IMR-90 (cell line): Measurements from ENCODE around the gene KTI12. TPM values are rescaled to one million over a fixed set of nuclear protein-coding genes. Genes with fewer than 3 reads are reported as not detected.

Experiments used
- ATAC-seq: fragments of 200-7000 bp; cut with Tn5 transposase; 2 replicates; pipeline ENCODE4 v1.9.1; 2020; ENCODE audit warnings: low read depth, mild to moderate bottlenecking, moderate library complexity
- BruUV-seq: library from RNA; stranded (reverse); fragments of 400-500 nt; replicated peaks from 2 replicates; lab custom pipeline; 2021; lab: Mats Ljungman, UMichigan
- CTCF ChIA-PET: fragments of 300-600 bp; formaldehyde crosslinking; extraction: SDS; loops from one replicate; lab custom pipeline; 2021; ENCODE audit warnings: antibody characterized with exemption; lab: Yijun Ruan, JAX
- POLR2A ChIA-PET: fragments of 300-600 bp; sonication (Branson Sonifier 250); formaldehyde crosslinking; loops from one replicate; lab custom pipeline; 2022; ENCODE audit warnings: antibody characterized with exemption; ENCODE audit not compliant: unreplicated experiment; lab: Charles Lee
- DNase-seq: peaks from one replicate; pipeline ENCODE4 v3.0.0; 2013
- H2AFZ ChIP-seq: replicated peaks from 2 replicates; pipeline ENCODE3; 2013; ENCODE audit warnings: low read length, mild to moderate bottlenecking; ENCODE audit not compliant: poor library complexity
- H2AK5ac ChIP-seq: 2 replicates; pipeline ENCODE4 v1.6.1; 2013; ENCODE audit warnings: low read depth, low read length, inconsistent platforms
- H2AK9ac ChIP-seq: replicated peaks from 2 replicates; pipeline ENCODE3; 2013; ENCODE audit warnings: mild to moderate bottlenecking, low read depth, low read length, moderate library complexity; ENCODE audit not compliant: poor library complexity
- H2BK120ac ChIP-seq: 2 replicates; pipeline ENCODE4 v1.6.1; 2013; ENCODE audit warnings: low read depth, low read length, inconsistent platforms
- H2BK15ac ChIP-seq: 3 replicates; pipeline ENCODE4 v1.6.1; 2013; ENCODE audit warnings: low read depth, low read length, inconsistent platforms
- H2BK20ac ChIP-seq: 2 replicates; pipeline ENCODE4 v1.6.1; 2013; ENCODE audit warnings: low read depth, mild to moderate bottlenecking, inconsistent platforms, low read length, moderate library complexity
- H2BK5ac ChIP-seq: 2 replicates; pipeline ENCODE4 v1.6.1; 2013; ENCODE audit warnings: mild to moderate bottlenecking, low read depth, low read length, inconsistent platforms; ENCODE audit not compliant: poor library complexity, severe bottlenecking
- H3K14ac ChIP-seq: replicated peaks from 2 replicates; pipeline ENCODE4 v1.6.1; 2013; ENCODE audit warnings: low read depth, low read length, inconsistent platforms
- H3K18ac ChIP-seq: 2 replicates; pipeline ENCODE4 v1.6.1; 2013; ENCODE audit warnings: low read depth, low read length, control low read depth
- H3K23ac ChIP-seq: 2 replicates; pipeline ENCODE4 v1.6.1; 2013; ENCODE audit warnings: low read depth, low read length, inconsistent platforms
- H3K27ac ChIP-seq: 2 replicates; pipeline ENCODE4 v1.5.1; 2013; ENCODE audit warnings: mild to moderate bottlenecking, control low read depth, low read length; ENCODE audit not compliant: insufficient read depth
- H3K27me3 ChIP-seq: 2 replicates; pipeline ENCODE4 v1.6.1; 2013; ENCODE audit warnings: low read length; ENCODE audit not compliant: control insufficient read depth, insufficient read depth
- H3K36me3 ChIP-seq: 2 replicates; pipeline ENCODE4 v1.6.1; 2013; ENCODE audit warnings: low read length, mixed read lengths; ENCODE audit not compliant: control insufficient read depth, insufficient read depth
- H3K4ac ChIP-seq: 2 replicates; pipeline ENCODE4 v1.6.1; 2013; ENCODE audit warnings: low read depth, low read length, inconsistent platforms
- H3K4me1 ChIP-seq: 2 replicates; pipeline ENCODE4 v1.6.1; 2013; ENCODE audit warnings: low read length, mixed read lengths; ENCODE audit not compliant: control insufficient read depth, insufficient read depth
- H3K4me2 ChIP-seq: 2 replicates; pipeline ENCODE4 v1.6.1; 2013; ENCODE audit warnings: low read depth, mild to moderate bottlenecking, control low read depth, low read length, moderate library complexity
- H3K4me3 ChIP-seq: 2 replicates; pipeline ENCODE4 v1.5.1; 2013; ENCODE audit warnings: low read depth, mild to moderate bottlenecking, control low read depth, low read length, moderate library complexity; ENCODE audit not compliant: insufficient read depth
- H3K56ac ChIP-seq: 2 replicates; pipeline ENCODE4 v1.6.1; 2013; ENCODE audit warnings: low read length, inconsistent platforms; ENCODE audit not compliant: insufficient read depth; ENCODE audit errors: extremely low read depth
- H3K79me1 ChIP-seq, 2 experiments: 2 replicates each; pipeline ENCODE4 v1.6.1; 2013; ENCODE audit warnings: low read length in 2 of 2, inconsistent platforms in 1 of 2, low read depth in 1 of 2
- H3K9ac ChIP-seq: 2 replicates; pipeline ENCODE4 v1.6.1; 2013; ENCODE audit warnings: low read depth, low read length, control low read depth
- H3K9me1 ChIP-seq: 2 replicates; pipeline ENCODE4 v1.6.1; 2013; ENCODE audit warnings: low read length, inconsistent platforms; ENCODE audit not compliant: insufficient read depth
- H3K9me3 ChIP-seq: 2 replicates; pipeline ENCODE4 v1.6.1; 2013; ENCODE audit warnings: low read length; ENCODE audit not compliant: control insufficient read depth, insufficient read depth
- H4K20me1 ChIP-seq: 2 replicates; pipeline ENCODE4 v1.6.1; 2013; ENCODE audit warnings: low read length, inconsistent platforms; ENCODE audit not compliant: insufficient read depth
- H4K5ac ChIP-seq: 2 replicates; pipeline ENCODE4 v1.6.1; 2013; ENCODE audit warnings: mild to moderate bottlenecking, low read depth, low read length, control low read depth
- H4K8ac ChIP-seq, 2 experiments: 2 replicates each; pipeline ENCODE4 v1.6.1; 2013; ENCODE audit warnings: low read depth in 2 of 2, low read length in 2 of 2, control low read depth in 1 of 2, inconsistent platforms in 1 of 2
- H4K91ac ChIP-seq: 2 replicates; pipeline ENCODE4 v1.6.1; 2013; ENCODE audit warnings: low read depth, low read length, inconsistent platforms; ENCODE audit not compliant: insufficient read depth
- BHLHE40 ChIP-seq: fragments of 150-350 bp; IDR thresholded peaks from 2 replicates; pipeline ENCODE4 v1.6.1; 2016; ENCODE audit warnings: mild to moderate bottlenecking, low read depth, low read length
- CEBPB ChIP-seq: IDR thresholded peaks from 2 replicates; pipeline ENCODE4 v1.6.1; 2012; ENCODE audit warnings: low read depth, low read length, improper control_type of control experiment
- CHD1 ChIP-seq: IDR thresholded peaks from 2 replicates; pipeline ENCODE4 v1.6.1; 2012; ENCODE audit warnings: low read depth, low read length, improper control_type of control experiment
- CTCF ChIP-seq: conservative IDR thresholded peaks from 2 replicates; pipeline ENCODE4 v1.5.1; 2012; ENCODE audit warnings: mild to moderate bottlenecking, low read depth, low read length, improper control_type of control experiment
- FOS ChIP-seq: fragments of 150-350 bp; IDR thresholded peaks from 2 replicates; pipeline ENCODE4 v1.6.1; 2016; ENCODE audit warnings: low read depth, low read length
- MAZ ChIP-seq: IDR thresholded peaks from 2 replicates; pipeline ENCODE4 v1.6.1; 2012; ENCODE audit warnings: low read depth, mild to moderate bottlenecking, low read length, improper control_type of control experiment, moderate library complexity, borderline replicate concordance
- MXI1 ChIP-seq: IDR thresholded peaks from 2 replicates; pipeline ENCODE4 v1.6.1; 2012; ENCODE audit warnings: low read depth, mild to moderate bottlenecking, low read length, moderate library complexity, borderline replicate concordance
- NFE2L2 ChIP-seq: fragments of 150-350 bp; IDR thresholded peaks from 2 replicates; pipeline ENCODE4 v1.6.1; 2016; ENCODE audit warnings: low read depth, mild to moderate bottlenecking, low read length
- POLR2A ChIP-seq: IDR thresholded peaks from 2 replicates; pipeline ENCODE4 v1.6.1; 2012; ENCODE audit warnings: mild to moderate bottlenecking, low read depth, low read length
- RAD21 ChIP-seq: IDR thresholded peaks from 2 replicates; pipeline ENCODE4 v1.6.1; 2012; ENCODE audit warnings: low read length, improper control_type of control experiment
- RCOR1 ChIP-seq: IDR thresholded peaks from 2 replicates; pipeline ENCODE4 v1.6.1; 2012; ENCODE audit warnings: mild to moderate bottlenecking, low read length, improper control_type of control experiment; ENCODE audit not compliant: insufficient replicate concordance
- RFX5 ChIP-seq: IDR thresholded peaks from 2 replicates; pipeline ENCODE4 v1.8.0; 2012; ENCODE audit warnings: low read depth, mild to moderate bottlenecking, low read length, moderate library complexity
- SMC3 ChIP-seq: fragments of 150-350 bp; IDR thresholded peaks from 2 replicates; pipeline ENCODE4 v1.6.1; 2016; ENCODE audit warnings: low read depth, mild to moderate bottlenecking, antibody characterized with exemption, low read length, moderate library complexity
- USF2 ChIP-seq: fragments of 150-350 bp; IDR thresholded peaks from 2 replicates; pipeline ENCODE4 v1.6.1; 2017; ENCODE audit warnings: mild to moderate bottlenecking, antibody characterized with exemption, low read length, low read depth
- WGBS, 2 experiments: methylation state at CpG; one replicate each; pipeline versions ENCODE4 v1.1.5 to v1.1.7; 2013; ENCODE audit warnings: missing lambda C conversion rate in 2 of 2; ENCODE audit not compliant: insufficient read length in 1 of 2; ENCODE audit errors: extremely low coverage in 2 of 2; 5-methylcytosine and 5-hydroxymethylcytosine counted together
- dilution Hi-C: fragments of 300-500 bp; cut with HindIII; formaldehyde crosslinking; loops from one replicate; pipeline ENCODE4 v1.14.3; 2018; ENCODE audit warnings: low sequenced_read_pairs; ENCODE audit not compliant: unreplicated experiment
- in situ Hi-C: fragments of 300-500 bp; cut with MboI; formaldehyde crosslinking; loops from 3 replicates; pipeline ENCODE4 v1.14.3; 2019; ENCODE audit warnings: low sequenced_read_pairs, inconsistent platforms, mixed read lengths
- intact Hi-C: fragments of 100-400 bp; cut with micrococcal nuclease; formaldehyde crosslinking; loops from 2 replicates; pipeline ENCODE4 v1.10.0; 2022
- polyA plus RNA-seq, 3 experiments: library from polyadenylated mRNA; depleted of rRNA; stranded (reverse); fragments of >200 nt; gene quantifications; 2 replicates each; pipeline ENCODE4 v1.2.3, GENCODE V29; 2012; ENCODE audit warnings: low replicate concordance in 1 of 3
- total RNA-seq: library from RNA; depleted of rRNA; stranded (reverse); fragments of >200 nt; gene quantifications from 2 replicates; pipeline ENCODE4 v1.2.3, GENCODE V29; 2012

The KTI12 gene
- total and polyA plus RNA-seq, 2 of the 4 experiments (the other 2 are of a cell fraction) = 15.2 to 16.3 TPM

GRCh38 chr1:52053862-52054261 lies 20.3 kb upstream of the KTI12 start:
- Histone ChIP-seq H3K27ac (no peak overlapping the region), H4K91ac (no peak overlapping the region), H3K4me1 (peaks cover 2% of the 10 kb centered on the region; the same call in 1 of the 2 replicates), H3K9me1 (no peaks in the 10 kb centered on the region), H3K9ac (no peak overlapping the region; the same call in 1 of the 2 replicates), H2AK5ac (no peak overlapping the region), H3K79me1 (peaks cover 28 to 67% of the 10 kb centered on the region in 2 experiments), H3K4me2 (peak overlapping the region; percentile 93), H3K18ac (no peak overlapping the region), H2AFZ (no peak overlapping the region), H2BK15ac (no peak overlapping the region), H3K23ac (0 out of 2 replicates have a peak overlapping the region, but pooled peaks have one; percentile 76), H2BK20ac (no peak overlapping the region), H3K9me3 (no peaks in the 10 kb centered on the region), H3K27me3 (no peaks in the 10 kb centered on the region), H2BK120ac (no peak overlapping the region), H3K56ac (no peak overlapping the region), H4K20me1 (peaks cover 13% of the 10 kb centered on the region; the same call in 1 of the 2 replicates), H4K8ac (no peak overlapping the region; a peak in 1 of 4 replicates), H3K4ac (no peak overlapping the region), H2AK9ac (no peak overlapping the region), H3K4me3 (peak overlapping the region; percentile 84; the same call in 1 of the 2 replicates), H2BK5ac (no peak overlapping the region), H4K5ac (no peak overlapping the region), H3K36me3 (peaks cover 7% of the 10 kb centered on the region), H3K14ac (0 out of 2 replicates have a peak overlapping the region, but pooled peaks have one; percentile 89)
- DNase-seq (no peak), ATAC-seq (no peak)
- TF ChIP-seq MXI1 = no peak
- no peak for TF ChIP-seq FOS
- TF ChIP-seq SMC3 = no peak
- TF ChIP-seq POLR2A = no peak
- TF ChIP-seq BHLHE40 = no peak
- no peak for TF ChIP-seq CTCF
- TF ChIP-seq NFE2L2 = no peak
- TF ChIP-seq RFX5 = no peak
- TF ChIP-seq MAZ = no peak
- no peak for TF ChIP-seq RAD21
- no peak for TF ChIP-seq CEBPB
- no peak for TF ChIP-seq RCOR1
- TF ChIP-seq USF2 = no peak
- TF ChIP-seq CHD1 = no peak
- BruUV-seq = no TSS peak
- ChIA-PET CTCF (interaction anchor here (0.6 kb wide), 1 partner anchor 33 kb away, joined by 3 read pairs; no protein-coding TSS in a partner anchor), POLR2A (no interaction called here)
- whole genome bisulfite sequencing, 2 experiments = no CpG with 5 or more reads among the region's 1 CpG
- in situ Hi-C loops (no loop called here), dilution Hi-C loops (no loop called here), intact Hi-C loops (no loop called here)
